ENCODE measurements around the gene DKK3. TPM values are rescaled to one million over a fixed set of nuclear protein-coding genes. Genes with fewer than 3 reads are reported as not detected.
A peak's percentile ranks its signal among the peaks of the same experiment; 100 is the strongest.
"Not testable (repeated sequence)": the region's sequence is repeated elsewhere in the genome, so short reads cannot be mapped to it uniquely, and the experiment has no call there.

The DKK3 gene
- total RNA-seq, 2 experiments from 2014 or later: not detected

DNA sequence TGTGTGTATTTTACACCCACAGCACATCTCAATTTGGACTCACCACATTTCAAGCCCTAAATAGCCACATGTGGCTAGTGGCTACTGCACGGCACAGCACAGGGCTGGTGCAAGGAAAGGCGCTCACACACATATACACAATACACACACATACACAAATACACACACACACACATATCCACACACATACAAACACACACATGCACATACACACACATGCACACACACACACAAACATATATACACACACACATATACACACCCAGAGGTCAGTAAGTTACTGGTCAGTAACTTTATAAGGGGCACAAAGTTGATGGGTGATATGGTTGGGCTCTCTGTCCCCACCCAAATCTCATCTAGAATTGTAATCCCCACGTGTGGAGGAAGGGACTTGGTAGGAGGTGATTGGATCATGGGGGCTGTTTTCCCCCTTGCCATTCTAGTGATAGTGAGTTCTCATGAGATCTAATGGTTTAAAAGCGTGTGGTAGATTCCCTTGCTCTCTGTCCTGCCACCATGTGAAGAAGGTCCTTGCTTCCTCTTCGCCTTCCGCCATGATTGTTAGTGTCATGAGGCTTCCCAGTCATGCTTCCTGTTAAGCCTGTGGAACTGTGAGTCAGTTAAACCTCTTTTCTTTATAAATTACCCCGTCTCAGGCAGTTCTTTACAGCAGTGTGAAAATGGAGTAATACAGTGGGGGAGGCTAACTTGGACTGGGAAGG, 37.6 kb upstream of the DKK3 start:
- H3K27me3 Mint-ChIP-seq: peaks cover 2% of the 10 kb centered on the region
- H3K4me1 Mint-ChIP-seq: peaks cover 11% of the 10 kb centered on the region
- no peak overlapping the region for H3K27ac Mint-ChIP-seq
- DNase-seq: no peak
- CTCF ChIA-PET: interaction anchor here (1.0 to 3.1 kb wide), 6 partner anchors 52 to 245 kb away, joined by 3 to 56 read pairs (median 4); no protein-coding TSS in a partner anchor
- no peaks in the 10 kb centered on the region for H3K9me3 Mint-ChIP-seq
- no peak overlapping the region for H3K4me3 Mint-ChIP-seq
- no peaks in the 10 kb centered on the region for H3K36me3 Mint-ChIP-seq (ENCODE audit: low read depth)
- POLR2A ChIA-PET: no interaction called here

DNA sequence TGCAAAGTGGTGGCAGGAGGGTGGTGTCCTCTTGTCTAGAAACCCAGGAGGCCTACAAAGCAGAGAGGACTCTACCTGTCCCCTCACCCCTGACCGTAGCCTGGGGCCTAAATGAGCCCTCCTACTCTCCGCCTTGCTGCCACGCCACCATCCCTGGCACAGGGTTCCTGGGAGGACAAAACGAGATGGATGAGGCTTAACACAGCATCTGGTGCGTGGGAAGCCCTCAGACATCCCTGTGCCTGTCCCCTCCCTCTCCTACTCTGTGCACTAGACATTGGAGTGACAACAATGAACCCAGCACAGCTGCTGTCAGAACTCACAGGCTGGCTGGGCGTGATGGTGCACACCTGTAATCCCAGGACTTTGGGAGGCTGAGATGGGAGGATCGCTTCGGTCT, 36.4 kb upstream of the DKK3 start:
- Mint-ChIP-seq H3K4me3 (no peak overlapping the region), H3K27ac (no peak overlapping the region), H3K27me3 (peaks cover 2% of the 10 kb centered on the region), H3K36me3 (ENCODE audit: low read depth) (no peaks in the 10 kb centered on the region), H3K9me3 (no peaks in the 10 kb centered on the region), H3K4me1 (peaks cover 11% of the 10 kb centered on the region)
- ChIA-PET CTCF (interaction anchor here (0.8 to 2.3 kb wide), 13 partner anchors 9 to 248 kb away, joined by 3 to 20 read pairs (median 4); no protein-coding TSS in a partner anchor), POLR2A (no interaction called here)
- DNase-seq: no peak

GRCh38 chr11:12043959-12044791, 35.7 kb upstream of the DKK3 start:
- ChIA-PET POLR2A (no interaction called here), CTCF (interaction anchor here (0.6 to 2.3 kb wide), 14 partner anchors 10 to 249 kb away, joined by 3 to 20 read pairs (median 4); no protein-coding TSS in a partner anchor)
- Mint-ChIP-seq H3K4me3 (no peak overlapping the region), H3K27me3 (peaks cover 2% of the 10 kb centered on the region), H3K4me1 (peaks cover 11% of the 10 kb centered on the region), H3K9me3 (no peaks in the 10 kb centered on the region), H3K36me3 (ENCODE audit: low read depth) (no peaks in the 10 kb centered on the region), H3K27ac (no peak overlapping the region)
- DNase-seq: peak; percentile 65

DNA sequence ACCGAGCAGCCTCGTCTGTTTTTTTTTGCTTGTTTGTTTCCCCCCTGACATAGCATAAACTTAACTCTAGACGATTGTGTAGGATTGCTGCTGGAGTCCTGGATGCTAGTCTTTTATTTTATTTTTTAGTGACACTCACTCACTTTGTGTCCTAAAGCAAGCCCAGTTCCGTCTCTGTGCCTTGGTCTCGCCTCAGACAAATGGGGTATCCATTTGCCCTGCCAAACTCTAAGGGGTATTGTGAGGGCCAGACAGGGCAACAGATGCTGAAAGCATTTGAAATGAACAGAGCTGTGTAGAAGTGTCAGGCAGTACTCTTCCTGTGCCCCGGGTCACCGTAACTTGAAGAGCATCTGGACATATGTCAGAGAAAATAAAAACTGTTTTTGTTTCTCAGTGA, 34.8 kb upstream of the DKK3 start:
- Mint-ChIP-seq H3K27me3 (peaks cover 2% of the 10 kb centered on the region), H3K27ac (no peak overlapping the region), H3K36me3 (ENCODE audit: low read depth) (no peaks in the 10 kb centered on the region), H3K4me3 (no peak overlapping the region), H3K4me1 (peaks cover 11% of the 10 kb centered on the region), H3K9me3 (no peaks in the 10 kb centered on the region)
- no peak for DNase-seq
- ChIA-PET CTCF (interaction anchor here (1.0 to 1.6 kb wide), 3 partner anchors 225 to 248 kb away, joined by 3 read pairs; no protein-coding TSS in a partner anchor), POLR2A (no interaction called here)

DNA sequence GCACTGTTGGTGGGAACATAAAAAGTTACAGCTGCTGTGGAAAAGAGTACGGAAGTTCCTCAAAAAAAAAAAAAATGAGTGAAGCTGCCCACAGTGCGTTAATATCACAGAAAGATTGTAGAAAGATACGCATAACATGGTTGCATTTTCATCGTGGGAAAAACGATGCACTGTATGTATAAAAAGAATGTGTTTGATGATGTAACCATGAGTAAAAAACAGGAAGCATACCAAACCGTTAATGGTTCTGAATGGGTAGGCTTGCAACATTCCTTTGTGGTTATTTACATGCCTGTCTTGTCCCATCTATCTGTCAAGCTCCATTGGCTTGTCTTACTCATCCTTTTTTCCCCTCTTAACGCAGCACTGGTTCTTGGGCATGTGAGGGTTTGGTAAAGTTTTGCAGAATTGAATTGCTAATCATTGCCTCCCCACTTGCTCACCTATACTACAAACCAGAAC, 33.8 kb upstream of the DKK3 start:
- H3K36me3 Mint-ChIP-seq (ENCODE audit: low read depth): no peaks in the 10 kb centered on the region
- peaks cover 7% of the 10 kb centered on the region for H3K4me1 Mint-ChIP-seq
- ChIA-PET POLR2A (no interaction called here), CTCF (interaction anchor here (1.1 kb wide), 1 partner anchor 236 kb away, joined by 3 read pairs; no protein-coding TSS in a partner anchor)
- no peak for DNase-seq
- no peaks in the 10 kb centered on the region for H3K9me3 Mint-ChIP-seq
- H3K27ac Mint-ChIP-seq: no peak overlapping the region
- peaks cover 9% of the 10 kb centered on the region for H3K27me3 Mint-ChIP-seq
- H3K4me3 Mint-ChIP-seq: no peak overlapping the region

DNA sequence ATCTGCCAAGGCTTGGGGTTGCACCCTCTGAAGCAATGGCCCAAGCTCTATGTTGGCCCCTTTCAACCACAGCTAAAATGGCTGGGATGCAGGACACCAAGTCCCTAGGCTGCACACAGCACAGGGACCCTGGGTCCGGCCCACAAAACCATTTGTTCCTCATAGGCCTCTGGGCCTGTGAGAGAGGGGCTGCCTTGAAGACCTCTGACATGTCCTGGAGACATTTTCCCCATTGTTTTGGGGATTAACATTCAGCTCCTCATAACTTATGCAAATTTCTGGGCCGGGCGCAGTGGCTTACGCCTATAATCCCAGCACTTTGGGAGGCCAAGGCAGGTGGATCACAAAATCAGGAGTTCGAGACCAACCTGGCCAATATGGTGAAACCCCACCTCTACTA, 32.3 kb upstream of the DKK3 start:
- H3K4me1 Mint-ChIP-seq, POLR2A ChIA-PET: not testable (repeated sequence)

GRCh38 chr11:12032968-12033367, 24.5 kb upstream of the DKK3 start:
- ChIA-PET POLR2A (no interaction called here), CTCF (no interaction called here)

More for the DNA sequence above, 32.3 kb upstream of the DKK3 start:
- H3K27ac Mint-ChIP-seq; H3K9me3 Mint-ChIP-seq; H3K4me3 Mint-ChIP-seq; DNase-seq; CTCF ChIA-PET; H3K36me3 Mint-ChIP-seq (ENCODE audit: low read depth): not testable (repeated sequence)
- H3K27me3 Mint-ChIP-seq: peaks cover 18% of the 10 kb centered on the region

DNA sequence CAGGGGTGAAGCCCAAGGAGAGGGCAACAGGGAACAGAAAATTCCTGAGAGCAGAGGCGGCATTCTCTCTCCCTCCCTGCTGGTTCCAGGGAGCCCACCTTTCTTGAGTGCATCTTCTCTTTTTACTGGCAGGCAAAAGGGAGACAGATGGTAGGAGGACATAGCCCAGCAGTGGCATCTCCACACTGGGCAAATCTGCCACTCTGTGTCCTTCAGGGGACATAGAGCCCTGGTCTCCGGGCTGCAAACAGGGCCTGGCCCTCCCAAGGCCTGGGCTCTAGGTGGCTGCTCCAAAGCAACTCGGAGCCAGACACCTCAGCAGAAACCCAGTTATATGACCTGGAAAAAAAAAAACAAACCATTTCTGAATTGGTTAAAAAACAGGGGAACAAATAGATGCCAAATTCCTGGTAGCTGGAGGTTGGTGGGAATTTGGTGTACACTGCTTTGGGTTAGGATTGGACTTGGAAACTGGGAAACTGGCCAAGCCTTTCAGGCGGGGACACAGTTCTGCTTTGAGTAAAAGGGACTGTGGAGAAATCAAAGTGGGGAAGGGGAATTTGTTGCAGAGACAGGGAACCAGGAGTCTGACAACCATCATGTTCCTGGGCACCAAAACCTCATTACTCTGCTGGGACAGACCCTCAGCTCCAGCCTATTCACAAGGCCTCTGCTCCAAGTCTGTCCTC, 23.6 kb upstream of the DKK3 start:
- Mint-ChIP-seq H3K4me3 (no peak overlapping the region), H3K27me3 (peaks cover 26% of the 10 kb centered on the region), H3K36me3 (ENCODE audit: low read depth) (no peaks in the 10 kb centered on the region), H3K4me1 (no peaks in the 10 kb centered on the region), H3K27ac (no peak overlapping the region), H3K9me3 (no peaks in the 10 kb centered on the region)
- ChIA-PET POLR2A (no interaction called here), CTCF (no interaction called here)
- no peak for DNase-seq

More at GRCh38 chr11:12032968-12033367, 24.5 kb upstream of the DKK3 start:
- no peak for DNase-seq
- no peaks in the 10 kb centered on the region for H3K36me3 Mint-ChIP-seq (ENCODE audit: low read depth)
- H3K27ac Mint-ChIP-seq: no peak overlapping the region
- H3K4me3 Mint-ChIP-seq: no peak overlapping the region
- no peaks in the 10 kb centered on the region for H3K4me1 Mint-ChIP-seq
- H3K27me3 Mint-ChIP-seq: peaks cover 33% of the 10 kb centered on the region
- H3K9me3 Mint-ChIP-seq: no peaks in the 10 kb centered on the region

DNA sequence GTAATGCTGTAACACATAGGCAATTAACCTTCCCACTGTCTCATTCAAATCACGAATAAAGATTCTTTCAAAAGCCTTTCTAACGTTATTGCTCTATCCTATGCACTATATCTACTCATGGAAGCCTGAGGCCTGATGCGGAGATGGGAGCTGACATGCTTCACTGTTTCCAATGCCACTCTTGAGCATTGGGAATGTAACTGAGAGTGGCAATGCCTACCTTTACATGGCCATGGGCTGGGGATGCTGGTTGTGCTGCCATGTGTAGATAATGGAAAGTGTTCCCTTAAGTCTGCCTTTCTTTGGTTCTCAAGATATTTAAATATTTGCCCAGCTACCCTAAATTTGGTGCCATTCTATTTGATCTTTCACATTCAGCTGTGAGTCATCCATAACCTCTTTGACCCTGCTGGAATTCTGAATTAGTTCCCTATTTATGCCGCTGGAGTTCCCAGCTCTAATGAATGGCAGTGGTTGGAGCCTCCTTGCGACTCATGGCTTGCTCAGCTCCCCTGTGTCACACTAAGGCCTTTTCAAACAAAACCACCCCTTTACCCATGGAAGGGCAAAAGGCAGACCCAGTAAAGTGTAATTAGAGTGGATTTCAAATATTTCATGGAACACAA, 21.4 kb upstream of the DKK3 start:
- H3K27ac Mint-ChIP-seq: no peak overlapping the region
- peaks cover 7% of the 10 kb centered on the region for H3K27me3 Mint-ChIP-seq
- H3K4me3 Mint-ChIP-seq: no peak overlapping the region
- DNase-seq: no peak
- H3K4me1 Mint-ChIP-seq: no peaks in the 10 kb centered on the region
- POLR2A ChIA-PET: no interaction called here
- CTCF ChIA-PET: interaction anchor here (1.0 kb wide), 1 partner anchor 83 kb away, joined by 3 read pairs; no protein-coding TSS in a partner anchor
- no peaks in the 10 kb centered on the region for H3K36me3 Mint-ChIP-seq (ENCODE audit: low read depth)
- no peaks in the 10 kb centered on the region for H3K9me3 Mint-ChIP-seq

DNA sequence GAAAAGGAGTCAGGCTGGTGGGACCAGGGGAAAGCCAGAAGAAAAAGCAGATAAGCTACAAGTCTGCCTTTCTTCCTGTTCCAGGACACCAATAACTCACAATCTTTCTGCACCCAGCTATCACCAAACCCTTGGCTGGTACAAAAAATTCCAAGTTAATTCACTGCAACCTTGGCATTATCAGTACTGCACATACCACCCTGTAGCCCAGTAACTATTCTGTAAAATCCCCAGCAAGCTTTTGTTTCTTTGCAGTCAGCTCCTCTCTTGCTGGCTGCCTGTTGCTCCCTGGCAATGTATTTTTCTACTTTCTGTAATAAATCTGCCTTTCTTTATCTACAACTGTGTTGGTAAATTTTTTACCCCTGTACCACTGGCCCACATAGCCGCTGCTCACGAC, 20.7 kb upstream of the DKK3 start:
- peaks cover 9% of the 10 kb centered on the region for H3K27me3 Mint-ChIP-seq
- H3K27ac Mint-ChIP-seq: no peak overlapping the region
- peaks cover 3% of the 10 kb centered on the region for H3K9me3 Mint-ChIP-seq
- H3K36me3 Mint-ChIP-seq (ENCODE audit: low read depth): peaks cover 1% of the 10 kb centered on the region
- ChIA-PET POLR2A (no interaction called here), CTCF (interaction anchor here (1.2 kb wide), 1 partner anchor 260 kb away, joined by 3 read pairs; no protein-coding TSS in a partner anchor)
- H3K4me3 Mint-ChIP-seq: no peak overlapping the region
- DNase-seq: no peak
- H3K4me1 Mint-ChIP-seq: no peaks in the 10 kb centered on the region

DNA sequence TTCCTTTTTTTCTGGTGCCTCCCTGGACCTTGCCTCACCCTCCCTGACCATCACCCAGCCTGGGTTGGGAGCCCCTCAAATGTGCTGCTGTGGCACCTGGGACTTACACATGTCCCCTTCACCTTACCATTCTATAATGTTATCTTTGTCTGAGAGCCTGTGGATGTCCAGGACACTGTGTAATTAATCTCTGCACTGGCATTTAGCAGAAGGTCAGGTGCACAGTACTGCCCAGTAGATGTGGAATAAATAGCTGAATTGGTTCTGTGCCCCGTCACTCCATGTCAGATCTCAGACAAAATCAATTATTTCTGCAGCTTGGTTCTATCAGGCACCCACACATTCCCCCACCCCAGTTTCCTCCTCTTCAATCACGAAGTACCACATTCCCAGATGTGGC, 19.9 kb upstream of the DKK3 start:
- Mint-ChIP-seq H3K27ac (no peak overlapping the region), H3K4me1 (no peaks in the 10 kb centered on the region), H3K36me3 (ENCODE audit: low read depth) (peaks cover 1% of the 10 kb centered on the region), H3K27me3 (peaks cover 7% of the 10 kb centered on the region), H3K9me3 (peaks cover 6% of the 10 kb centered on the region), H3K4me3 (no peak overlapping the region)
- POLR2A ChIA-PET: no interaction called here
- DNase-seq: no peak
- CTCF ChIA-PET: interaction anchor here (1.2 kb wide), 1 partner anchor 261 kb away, joined by 3 read pairs; no protein-coding TSS in a partner anchor
